K562 (cell line): Measurements from ENCODE around the gene GPR119. TPM values are rescaled to one million over a fixed set of nuclear protein-coding genes. Genes with fewer than 3 reads are reported as not detected.

Experiments used
- ASH1L ChIP-seq: fragments of 450-650 bp; IDR thresholded peaks from 2 replicates; pipeline ENCODE4 v1.6.1; 2018; ENCODE audit warnings: borderline replicate concordance, mild to moderate bottlenecking, low read depth; ENCODE audit not compliant: partially characterized antibody
- DMBX1 ChIP-seq: fragments of 250-450 bp; sonication (Bioruptor Pico); IDR thresholded peaks from 2 replicates; pipeline ENCODE4 v1.8.0; 2022; ENCODE audit warnings: inconsistent platforms, mild to moderate bottlenecking, moderate library complexity, borderline replicate concordance
- ELF2 ChIP-seq: fragments of 250-450 bp; sonication (Bioruptor Pico); IDR thresholded peaks from 2 replicates; pipeline ENCODE4 v1.5.0; 2021; ENCODE audit warnings: mild to moderate bottlenecking
- JUND ChIP-seq, 2 experiments: IDR thresholded peaks; 2 replicates in 1 of 2; 3 replicates in 1 of 2; pipeline ENCODE4 v1.6.1; 2011; ENCODE audit warnings: borderline replicate concordance in 2 of 2, low read depth in 2 of 2, low read length in 2 of 2, improper control_type of control experiment in 1 of 2, missing biosample characterization in 1 of 2, missing genetic modification characterization in 1 of 2, missing genetic modification reagents in 1 of 2
- KLF1 ChIP-seq: fragments of 450-650 bp; IDR thresholded peaks from 2 replicates; pipeline ENCODE4 v1.6.1; 2016; ENCODE audit warnings: missing genetic modification characterization, missing compliant biosample characterization
- NFE2L1 ChIP-seq: fragments of 450-650 bp; IDR thresholded peaks from 2 replicates; pipeline ENCODE4 v1.6.1; 2016; ENCODE audit warnings: missing genetic modification characterization, low read depth, mild to moderate bottlenecking, missing compliant biosample characterization, moderate library complexity, borderline replicate concordance
- RBM17 ChIP-seq: fragments of 200-400 bp; formaldehyde crosslinking; IDR thresholded peaks from 2 replicates; pipeline ENCODE4 v1.6.1; 2017; ENCODE audit warnings: low read depth, mild to moderate bottlenecking, low read length, borderline replicate concordance
- TAL1 ChIP-seq: fragments of 450-650 bp; IDR thresholded peaks from 2 replicates; pipeline ENCODE4 v1.6.1; 2016; ENCODE audit warnings: mild to moderate bottlenecking
- TCFL5 ChIP-seq: fragments of 250-450 bp; sonication (Bioruptor Pico); conservative IDR thresholded peaks from 2 replicates; pipeline ENCODE4 v1.6.1; 2021; ENCODE audit warnings: mild to moderate bottlenecking, moderate library complexity, matching md5 sums
- ZNF239 ChIP-seq: fragments of 250-450 bp; sonication (Bioruptor Pico); IDR thresholded peaks from 2 replicates; pipeline ENCODE4 v1.4.0; 2020; ENCODE audit warnings: mild to moderate bottlenecking
- ZNF644 ChIP-seq: fragments of 200-800 bp; sonication (Bioruptor generic); IDR thresholded peaks from 2 replicates; pipeline ENCODE4 v1.6.1; 2016; ENCODE audit warnings: low read depth, missing genetic modification characterization, missing compliant biosample characterization
- ZNF696 ChIP-seq: fragments of 250-450 bp; sonication (Bioruptor Pico); conservative IDR thresholded peaks from 2 replicates; pipeline ENCODE4 v1.4.0; 2020; ENCODE audit warnings: mild to moderate bottlenecking, moderate library complexity
- polyA plus RNA-seq, 8 experiments: library from polyadenylated mRNA; depleted of rRNA in 4 of 8; stranded (reverse) in 5 of 8; unstranded in 3 of 8; fragments of >200 nt; fragmentation: Nextera tagmentation in 2 of 8; fragmentation: Illumina TruSeq in 1 of 8; extraction: Ambion mirVana in 2 of 8; extraction: Trizol in 1 of 8; gene quantifications; 2 replicates each; pipeline versions ENCODE4 v1.2.1 to v1.2.3, GENCODE V29; 2011 to 2014; ENCODE audit warnings: inconsistent platforms in 1 of 8, missing spikeins in 1 of 8
- total RNA-seq, 7 experiments: library from RNA; depleted of rRNA in 6 of 7; stranded (reverse); fragments of >200 nt in 6 of 7; fragmentation: Illumina TruSeq in 2 of 7; extraction: Trizol in 2 of 7; gene quantifications; 2 replicates each; pipeline versions ENCODE4 v1.2.1 to v1.2.3, GENCODE V29; 2011 to 2021; ENCODE audit warnings: low replicate concordance in 1 of 7
- TF ChIP-seq, protein P1 (sequence below), 3 experiments: fragments of 200-800 bp in 1 of 3; fragments of 250-450 bp in 1 of 3; fragments of 450-650 bp in 1 of 3; sonication (Bioruptor Pico) in 1 of 3; sonication (Bioruptor generic) in 1 of 3; formaldehyde crosslinking in 1 of 3; IDR thresholded peaks; 2 replicates each; pipeline versions ENCODE4 v1.6.1 to v1.8.0; 2016 to 2022; ENCODE audit warnings: mild to moderate bottlenecking in 2 of 3, missing genetic modification characterization in 2 of 3, missing compliant biosample characterization in 1 of 3, moderate library complexity in 1 of 3
- TF ChIP-seq, protein P2 (sequence below): fragments of 450-650 bp; IDR thresholded peaks from 2 replicates; pipeline ENCODE4 v1.6.1; 2017; ENCODE audit warnings: antibody characterized with exemption, mild to moderate bottlenecking
- TF ChIP-seq, protein P3 (sequence below): fragments of 250-450 bp; sonication (Bioruptor Pico); IDR thresholded peaks from 2 replicates; pipeline ENCODE4 v1.5.0; 2021; ENCODE audit warnings: mild to moderate bottlenecking, borderline replicate concordance

The GPR119 gene
- total and polyA plus RNA-seq, 9 of the 15 experiments (the other 6 are each of a cell fraction or from before 2014, with no cell fraction given) = not detected

DNA sequence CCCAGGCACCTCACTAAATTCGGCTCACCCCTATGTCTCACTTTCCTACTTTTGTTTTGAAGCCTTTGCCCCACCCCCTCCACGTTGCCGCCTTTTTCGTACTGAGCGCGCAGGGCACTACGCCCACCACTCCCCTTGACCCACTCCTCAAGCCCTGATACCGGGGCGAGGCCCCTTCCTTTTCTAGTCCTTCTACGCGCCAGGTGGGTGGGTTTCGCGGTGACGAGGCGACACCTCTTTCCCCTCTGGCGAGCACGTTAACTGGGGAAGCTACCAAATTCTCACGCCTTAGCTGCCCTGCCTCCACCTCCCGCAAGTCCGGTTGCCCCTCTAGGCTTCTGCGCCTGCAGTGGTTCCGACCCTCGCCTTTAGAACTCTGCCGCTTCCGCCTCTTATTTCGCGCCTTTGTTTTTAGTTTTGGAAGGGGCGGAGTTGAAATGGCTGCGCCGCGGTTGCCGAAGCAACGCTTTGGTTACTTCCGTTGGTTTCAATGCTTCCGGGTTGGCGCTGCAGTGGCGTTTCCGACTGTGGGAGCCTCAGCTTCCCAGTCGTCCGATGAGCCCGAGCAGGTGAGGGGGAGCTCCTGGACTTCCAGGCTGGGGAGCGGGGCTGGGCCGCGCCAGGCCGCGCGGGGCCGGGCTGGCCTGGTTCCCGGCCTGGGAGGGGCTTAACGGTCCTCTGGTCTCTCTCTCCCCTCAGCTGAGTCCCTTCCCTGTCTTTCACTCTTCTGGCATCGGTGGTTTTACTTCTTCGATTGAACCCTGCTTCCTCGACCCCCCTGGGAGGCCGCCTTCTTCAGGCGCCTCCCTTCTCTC, 45.9 kb downstream of the GPR119 start, which contains the start of gene SLC25A14 (continued):
- TF ChIP-seq, protein P1, sequence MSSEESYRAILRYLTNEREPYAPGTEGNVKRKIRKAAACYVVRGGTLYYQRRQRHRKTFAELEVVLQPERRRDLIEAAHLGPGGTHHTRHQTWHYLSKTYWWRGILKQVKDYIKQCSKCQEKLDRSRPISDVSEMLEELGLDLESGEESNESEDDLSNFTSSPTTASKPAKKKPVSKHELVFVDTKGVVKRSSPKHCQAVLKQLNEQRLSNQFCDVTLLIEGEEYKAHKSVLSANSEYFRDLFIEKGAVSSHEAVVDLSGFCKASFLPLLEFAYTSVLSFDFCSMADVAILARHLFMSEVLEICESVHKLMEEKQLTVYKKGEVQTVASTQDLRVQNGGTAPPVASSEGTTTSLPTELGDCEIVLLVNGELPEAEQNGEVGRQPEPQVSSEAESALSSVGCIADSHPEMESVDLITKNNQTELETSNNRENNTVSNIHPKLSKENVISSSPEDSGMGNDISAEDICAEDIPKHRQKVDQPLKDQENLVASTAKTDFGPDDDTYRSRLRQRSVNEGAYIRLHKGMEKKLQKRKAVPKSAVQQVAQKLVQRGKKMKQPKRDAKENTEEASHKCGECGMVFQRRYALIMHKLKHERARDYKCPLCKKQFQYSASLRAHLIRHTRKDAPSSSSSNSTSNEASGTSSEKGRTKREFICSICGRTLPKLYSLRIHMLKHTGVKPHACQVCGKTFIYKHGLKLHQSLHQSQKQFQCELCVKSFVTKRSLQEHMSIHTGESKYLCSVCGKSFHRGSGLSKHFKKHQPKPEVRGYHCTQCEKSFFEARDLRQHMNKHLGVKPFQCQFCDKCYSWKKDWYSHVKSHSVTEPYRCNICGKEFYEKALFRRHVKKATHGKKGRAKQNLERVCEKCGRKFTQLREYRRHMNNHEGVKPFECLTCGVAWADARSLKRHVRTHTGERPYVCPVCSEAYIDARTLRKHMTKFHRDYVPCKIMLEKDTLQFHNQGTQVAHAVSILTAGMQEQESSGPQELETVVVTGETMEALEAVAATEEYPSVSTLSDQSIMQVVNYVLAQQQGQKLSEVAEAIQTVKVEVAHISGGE (CRISPR knock-in tag; IDR thresholded peaks at IDR 0.05) = peak in 2 of 3 experiments; percentile 40 to 89; a peak in 2 of 6 replicates
- peak; percentile 20 for TF ChIP-seq ASH1L
- TF ChIP-seq ELF2 = peak; percentile 90
- no peak for TF ChIP-seq RBM17
- TF ChIP-seq ZNF239 (CRISPR knock-in tag) = no peak
- 0 out of 2 replicates have a peak, but pooled peaks have one; percentile 25 for TF ChIP-seq JUND (IDR thresholded peaks at IDR 0.05; ENCODE audit: borderline replicate concordance, low read depth, low read length)
- TF ChIP-seq JUND (tag; IDR thresholded peaks at IDR 0.05; ENCODE audit: borderline replicate concordance, low read depth, low read length) = no peak; the same call in 2 of the 3 replicates
- no peak for TF ChIP-seq ZNF644 (tag)
- no peak for TF ChIP-seq ZNF696
- TF ChIP-seq KLF1 = no peak
- TF ChIP-seq NFE2L1 (tag) = no peak
- no peak for TF ChIP-seq TAL1
- no peak for TF ChIP-seq TCFL5
- TF ChIP-seq, protein P2, sequence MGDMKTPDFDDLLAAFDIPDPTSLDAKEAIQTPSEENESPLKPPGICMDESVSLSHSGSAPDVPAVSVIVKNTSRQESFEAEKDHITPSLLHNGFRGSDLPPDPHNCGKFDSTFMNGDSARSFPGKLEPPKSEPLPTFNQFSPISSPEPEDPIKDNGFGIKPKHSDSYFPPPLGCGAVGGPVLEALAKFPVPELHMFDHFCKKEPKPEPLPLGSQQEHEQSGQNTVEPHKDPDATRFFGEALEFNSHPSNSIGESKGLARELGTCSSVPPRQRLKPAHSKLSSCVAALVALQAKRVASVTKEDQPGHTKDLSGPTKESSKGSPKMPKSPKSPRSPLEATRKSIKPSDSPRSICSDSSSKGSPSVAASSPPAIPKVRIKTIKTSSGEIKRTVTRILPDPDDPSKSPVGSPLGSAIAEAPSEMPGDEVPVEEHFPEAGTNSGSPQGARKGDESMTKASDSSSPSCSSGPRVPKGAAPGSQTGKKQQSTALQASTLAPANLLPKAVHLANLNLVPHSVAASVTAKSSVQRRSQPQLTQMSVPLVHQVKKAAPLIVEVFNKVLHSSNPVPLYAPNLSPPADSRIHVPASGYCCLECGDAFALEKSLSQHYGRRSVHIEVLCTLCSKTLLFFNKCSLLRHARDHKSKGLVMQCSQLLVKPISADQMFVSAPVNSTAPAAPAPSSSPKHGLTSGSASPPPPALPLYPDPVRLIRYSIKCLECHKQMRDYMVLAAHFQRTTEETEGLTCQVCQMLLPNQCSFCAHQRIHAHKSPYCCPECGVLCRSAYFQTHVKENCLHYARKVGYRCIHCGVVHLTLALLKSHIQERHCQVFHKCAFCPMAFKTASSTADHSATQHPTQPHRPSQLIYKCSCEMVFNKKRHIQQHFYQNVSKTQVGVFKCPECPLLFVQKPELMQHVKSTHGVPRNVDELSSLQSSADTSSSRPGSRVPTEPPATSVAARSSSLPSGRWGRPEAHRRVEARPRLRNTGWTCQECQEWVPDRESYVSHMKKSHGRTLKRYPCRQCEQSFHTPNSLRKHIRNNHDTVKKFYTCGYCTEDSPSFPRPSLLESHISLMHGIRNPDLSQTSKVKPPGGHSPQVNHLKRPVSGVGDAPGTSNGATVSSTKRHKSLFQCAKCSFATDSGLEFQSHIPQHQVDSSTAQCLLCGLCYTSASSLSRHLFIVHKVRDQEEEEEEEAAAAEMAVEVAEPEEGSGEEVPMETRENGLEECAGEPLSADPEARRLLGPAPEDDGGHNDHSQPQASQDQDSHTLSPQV = peak; percentile 40; the same call in 1 of the 2 replicates
- TF ChIP-seq DMBX1 (CRISPR knock-in tag) = no peak
- TF ChIP-seq, protein P3, sequence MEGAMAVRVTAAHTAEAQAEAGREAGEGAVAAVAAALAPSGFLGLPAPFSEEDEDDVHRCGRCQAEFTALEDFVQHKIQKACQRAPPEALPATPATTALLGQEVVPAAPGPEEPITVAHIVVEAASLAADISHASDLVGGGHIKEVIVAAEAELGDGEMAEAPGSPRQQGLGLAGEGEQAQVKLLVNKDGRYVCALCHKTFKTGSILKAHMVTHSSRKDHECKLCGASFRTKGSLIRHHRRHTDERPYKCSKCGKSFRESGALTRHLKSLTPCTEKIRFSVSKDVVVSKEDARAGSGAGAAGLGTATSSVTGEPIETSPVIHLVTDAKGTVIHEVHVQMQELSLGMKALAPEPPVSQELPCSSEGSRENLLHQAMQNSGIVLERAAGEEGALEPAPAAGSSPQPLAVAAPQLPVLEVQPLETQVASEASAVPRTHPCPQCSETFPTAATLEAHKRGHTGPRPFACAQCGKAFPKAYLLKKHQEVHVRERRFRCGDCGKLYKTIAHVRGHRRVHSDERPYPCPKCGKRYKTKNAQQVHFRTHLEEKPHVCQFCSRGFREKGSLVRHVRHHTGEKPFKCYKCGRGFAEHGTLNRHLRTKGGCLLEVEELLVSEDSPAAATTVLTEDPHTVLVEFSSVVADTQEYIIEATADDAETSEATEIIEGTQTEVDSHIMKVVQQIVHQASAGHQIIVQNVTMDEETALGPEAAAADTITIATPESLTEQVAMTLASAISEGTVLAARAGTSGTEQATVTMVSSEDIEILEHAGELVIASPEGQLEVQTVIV = no peak
